Measurements from ENCODE around the gene BAIAP2L1. TPM values are rescaled to one million over a fixed set of nuclear protein-coding genes. Genes with fewer than 3 reads are reported as not detected.

BAIAP2L1 gene
- total and polyA plus RNA-seq, 7 experiments from 2014 or later = 0.32 to 2.0 (median 0.56) TPM

DNA sequence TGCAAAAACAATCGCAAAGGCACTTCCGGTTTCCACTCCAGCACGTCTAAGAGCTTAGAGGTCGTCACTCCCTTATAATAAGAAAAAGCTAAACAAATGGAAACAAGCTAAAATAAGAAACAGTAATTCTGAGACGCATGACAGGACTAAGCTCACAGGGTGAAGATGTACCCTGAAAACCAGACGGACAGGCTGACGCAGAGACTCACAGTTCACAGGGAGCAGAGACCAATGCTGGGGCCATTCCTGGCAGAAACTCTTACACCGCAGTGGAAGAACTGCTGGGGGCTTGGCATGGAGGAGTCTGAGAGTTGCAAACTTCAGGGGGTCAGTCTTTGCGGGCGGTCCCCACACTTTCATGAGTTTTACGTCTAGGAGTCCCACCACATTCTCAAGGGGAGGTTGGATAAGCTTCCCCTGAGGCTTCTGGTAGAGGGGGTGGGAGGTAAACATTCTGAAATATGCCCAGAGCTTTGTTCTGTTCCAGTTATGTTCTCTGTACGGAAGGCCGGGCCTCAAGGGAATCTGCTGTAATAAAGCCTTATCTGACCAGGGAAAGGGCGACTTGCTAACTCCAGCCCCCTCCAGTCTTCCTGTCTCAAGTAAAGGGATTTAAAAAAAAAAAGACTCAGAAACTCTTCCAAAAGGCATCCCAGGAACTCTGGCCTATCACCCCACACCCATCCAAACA, 71.6 kb downstream of the BAIAP2L1 start:
- no peaks in the 10 kb centered on the region for H3K9me3 ChIP-seq (ENCODE audit: control insufficient read depth in 2 of 3, low read length in 3 of 3)
- Mint-ChIP-seq H3K36me3 (peaks cover 0 to 4% (median 0%) of the 10 kb centered on the region in 5 donors), H3K4me1 (no peaks in the 10 kb centered on the region), H3K27me3 (no peaks in the 10 kb centered on the region), H3K9me3 (peaks cover 0 to 6% (median 2%) of the 10 kb centered on the region in 11 donors), H3K27ac (no peak overlapping the region), H3K4me3 (no peak overlapping the region)
- no peak overlapping the region for H3K27ac ChIP-seq (ENCODE audit: low read depth, low read length)
- DNase-seq (no peak), ATAC-seq (no peak)
- POLR2A ChIA-PET = no interaction called here
- H3K4me3 ChIP-seq (ENCODE audit: low read length) = no peak overlapping the region
- no peaks in the 10 kb centered on the region for H3K27me3 ChIP-seq (ENCODE audit: control insufficient read depth in 2 of 2, insufficient read depth in 2 of 2, low read length in 2 of 2)
- no peaks in the 10 kb centered on the region for H3K4me1 ChIP-seq (ENCODE audit: control insufficient read depth in 2 of 2, insufficient read depth in 2 of 2, low read length in 2 of 2)
- CTCF ChIA-PET = no interaction called here
- intact Hi-C loops (cut with micrococcal nuclease) = no loop called here
- no peaks in the 10 kb centered on the region for H3K36me3 ChIP-seq (ENCODE audit: control insufficient read depth in 2 of 3, insufficient read depth in 3 of 3, low read length in 3 of 3)

DNA sequence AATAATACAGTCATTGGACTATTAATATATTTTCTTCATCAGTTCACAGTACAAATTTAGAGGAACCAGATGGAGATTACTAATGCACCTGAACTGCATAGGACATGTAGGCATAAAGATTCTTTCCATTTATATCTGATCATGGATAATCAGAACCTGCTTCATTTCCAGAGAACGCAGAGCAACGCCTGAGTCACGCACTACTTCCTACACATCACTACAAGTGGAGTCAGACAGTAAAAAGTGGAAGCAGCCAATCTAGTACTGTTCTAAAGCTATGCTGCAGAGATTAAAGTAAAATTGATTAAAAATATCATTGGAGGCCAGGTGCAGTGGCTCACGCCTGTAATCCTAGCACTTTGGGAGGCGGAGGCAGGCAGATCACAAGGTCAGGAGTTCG, 76.1 kb downstream of the BAIAP2L1 start:
- no peaks in the 10 kb centered on the region for H3K36me3 ChIP-seq (ENCODE audit: control insufficient read depth in 2 of 3, insufficient read depth in 3 of 3, low read length in 3 of 3)
- H3K4me3 ChIP-seq (ENCODE audit: low read length) = no peak overlapping the region
- intact Hi-C loops (cut with micrococcal nuclease) = no loop called here
- POLR2A ChIA-PET = no interaction called here
- peaks cover 0 to 3% (median 0%) of the 10 kb centered on the region in 5 donors for H3K36me3 Mint-ChIP-seq
- H3K27me3 ChIP-seq (ENCODE audit: control insufficient read depth in 2 of 2, insufficient read depth in 2 of 2, low read length in 2 of 2) = no peaks in the 10 kb centered on the region
- H3K4me1 Mint-ChIP-seq = no peaks in the 10 kb centered on the region
- H3K9me3 ChIP-seq (ENCODE audit: control insufficient read depth in 2 of 3, low read length in 3 of 3) = no peaks in the 10 kb centered on the region
- no peak overlapping the region for H3K27ac Mint-ChIP-seq
- H3K27ac ChIP-seq (ENCODE audit: low read depth, low read length) = no peak overlapping the region
- ATAC-seq (no peak), DNase-seq (no peak)
- H3K27me3 Mint-ChIP-seq = peaks cover 0 to 14% (median 10%) of the 10 kb centered on the region in 5 donors
- CTCF ChIA-PET = no interaction called here
- H3K4me3 Mint-ChIP-seq = no peak overlapping the region
- H3K4me1 ChIP-seq (ENCODE audit: control insufficient read depth in 2 of 2, insufficient read depth in 2 of 2, low read length in 2 of 2) = no peaks in the 10 kb centered on the region
- H3K9me3 Mint-ChIP-seq = peaks cover 0 to under 1% (median 0%) of the 10 kb centered on the region in 11 donors

GRCh38 chr7:98323597-98324322, 77.1 kb downstream of the BAIAP2L1 start:
- H3K4me3 ChIP-seq (ENCODE audit: low read length) = no peak overlapping the region
- ATAC-seq = no peak
- no peak for DNase-seq
- Mint-ChIP-seq H3K27me3 (peaks cover 0 to 14% (median 10%) of the 10 kb centered on the region in 5 donors), H3K27ac (no peak overlapping the region), H3K36me3 (peaks cover 0 to 3% (median 0%) of the 10 kb centered on the region in 5 donors), H3K4me1 (no peaks in the 10 kb centered on the region), H3K9me3 (no peaks in the 10 kb centered on the region), H3K4me3 (peak overlapping the region in 2 of 10 donors; percentile 46 to 50)
- no peak overlapping the region for H3K27ac ChIP-seq (ENCODE audit: low read depth, low read length)
- ChIA-PET CTCF (no interaction called here), POLR2A (no interaction called here)
- H3K36me3 ChIP-seq (ENCODE audit: control insufficient read depth in 2 of 3, insufficient read depth in 3 of 3, low read length in 3 of 3) = no peaks in the 10 kb centered on the region
- no peaks in the 10 kb centered on the region for H3K27me3 ChIP-seq (ENCODE audit: control insufficient read depth in 2 of 2, insufficient read depth in 2 of 2, low read length in 2 of 2)
- intact Hi-C loops (cut with micrococcal nuclease) = no loop called here
- no peaks in the 10 kb centered on the region for H3K9me3 ChIP-seq (ENCODE audit: control insufficient read depth in 2 of 3, low read length in 3 of 3)
- H3K4me1 ChIP-seq (ENCODE audit: control insufficient read depth in 2 of 2, insufficient read depth in 2 of 2, low read length in 2 of 2) = no peaks in the 10 kb centered on the region

DNA sequence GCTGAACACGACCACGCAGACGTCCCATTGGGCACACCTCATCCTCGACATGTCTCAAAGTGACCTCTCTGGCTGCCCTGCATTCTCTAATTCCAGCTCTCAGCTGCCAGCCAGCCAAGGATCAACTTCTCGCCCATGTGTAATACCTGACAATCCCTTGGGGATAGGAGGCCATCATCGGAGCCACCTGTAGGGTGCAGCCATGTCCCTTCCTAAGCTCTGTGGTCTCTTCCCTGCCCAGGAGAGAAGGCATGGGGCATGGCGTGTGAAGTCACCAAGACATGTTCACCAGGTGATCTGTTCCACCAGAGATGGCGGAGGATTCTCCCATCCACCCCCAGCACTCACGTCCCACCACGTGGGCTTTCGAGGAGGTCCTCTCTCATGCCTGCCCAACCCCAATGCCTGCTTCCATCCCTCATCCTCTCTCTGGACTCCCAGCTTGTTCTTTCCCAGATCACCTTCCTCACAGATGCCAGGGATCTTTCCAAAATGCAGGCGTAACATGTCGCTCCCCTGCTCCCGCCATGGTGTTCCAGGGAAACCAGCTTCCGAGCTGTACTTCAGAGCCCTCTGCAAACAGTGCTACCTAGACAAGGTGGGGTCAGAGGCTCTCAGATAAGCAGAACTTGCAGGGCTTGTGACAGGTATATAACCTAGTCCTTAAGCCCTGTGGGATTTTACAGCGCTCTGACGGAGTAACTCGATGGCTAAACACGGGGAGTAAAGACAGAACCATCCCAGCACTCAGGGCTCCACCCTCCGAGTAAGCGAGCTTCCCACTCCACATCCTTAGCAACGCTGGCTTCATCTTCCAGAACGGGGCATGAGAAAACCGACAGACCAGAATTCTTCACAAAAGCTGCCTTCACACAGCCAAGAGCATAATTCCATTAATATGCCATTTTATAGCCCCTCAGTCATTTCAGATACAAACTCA, 78.3 kb downstream of the BAIAP2L1 start:
- no peak overlapping the region for H3K4me3 ChIP-seq (ENCODE audit: low read length)
- Mint-ChIP-seq H3K9me3 (peaks cover 0 to 2% (median 0%) of the 10 kb centered on the region in 11 donors), H3K27ac (peak overlapping the region in 1 of 9 donors; percentile 21), H3K36me3 (peaks cover 0 to 3% (median 0%) of the 10 kb centered on the region in 5 donors), H3K4me3 (no peak overlapping the region), H3K4me1 (peaks cover 0 to 3% (median 0%) of the 10 kb centered on the region in 7 donors), H3K27me3 (peaks cover 0 to 17% (median 10%) of the 10 kb centered on the region in 5 donors)
- intact Hi-C loops (cut with micrococcal nuclease) = no loop called here
- no peak overlapping the region for H3K27ac ChIP-seq (ENCODE audit: low read depth, low read length)
- POLR2A ChIA-PET = no interaction called here
- H3K36me3 ChIP-seq (ENCODE audit: control insufficient read depth in 2 of 3, insufficient read depth in 3 of 3, low read length in 3 of 3) = no peaks in the 10 kb centered on the region
- no peaks in the 10 kb centered on the region for H3K9me3 ChIP-seq (ENCODE audit: control insufficient read depth in 2 of 3, low read length in 3 of 3)
- CTCF ChIA-PET = no interaction called here
- H3K4me1 ChIP-seq (ENCODE audit: control insufficient read depth in 2 of 2, insufficient read depth in 2 of 2, low read length in 2 of 2) = no peaks in the 10 kb centered on the region
- no peak for ATAC-seq
- H3K27me3 ChIP-seq (ENCODE audit: control insufficient read depth in 2 of 2, insufficient read depth in 2 of 2, low read length in 2 of 2) = no peaks in the 10 kb centered on the region
- no peak for DNase-seq

- intact Hi-C loops (cut with micrococcal nuclease) = no loop called here
- Mint-ChIP-seq H3K27me3 (peaks cover 0 to 21% (median 10%) of the 10 kb centered on the region in 5 donors), H3K4me1 (peaks cover 0 to 5% (median 0%) of the 10 kb centered on the region in 7 donors), H3K27ac (no peak overlapping the region), H3K4me3 (no peak overlapping the region), H3K9me3 (peaks cover 0 to 6% (median 0%) of the 10 kb centered on the region in 11 donors), H3K36me3 (peaks cover 0 to 9% (median 5%) of the 10 kb centered on the region in 5 donors)
- Histone ChIP-seq H3K4me3 (ENCODE audit: low read length) (no peak overlapping the region), H3K4me1 (ENCODE audit: control insufficient read depth in 2 of 2, insufficient read depth in 2 of 2, low read length in 2 of 2) (no peaks in the 10 kb centered on the region), H3K27me3 (ENCODE audit: control insufficient read depth in 2 of 2, insufficient read depth in 2 of 2, low read length in 2 of 2) (no peaks in the 10 kb centered on the region), H3K36me3 (ENCODE audit: control insufficient read depth in 2 of 3, insufficient read depth in 3 of 3, low read length in 3 of 3) (no peaks in the 10 kb centered on the region), H3K9me3 (ENCODE audit: control insufficient read depth in 2 of 3, low read length in 3 of 3) (no peaks in the 10 kb centered on the region), H3K27ac (ENCODE audit: low read depth, low read length) (no peak overlapping the region)
- ATAC-seq (no peak), DNase-seq (no peak)
- ChIA-PET POLR2A (no interaction called here), CTCF (no interaction called here)
Observed at GRCh38 chr7:98321301-98321700, 79.6 kb downstream of the BAIAP2L1 start.

- no peaks in the 10 kb centered on the region for H3K27me3 ChIP-seq (ENCODE audit: control insufficient read depth in 2 of 2, insufficient read depth in 2 of 2, low read length in 2 of 2)
- H3K27ac ChIP-seq (ENCODE audit: low read depth, low read length) = no peak overlapping the region
- Mint-ChIP-seq H3K9me3 (peaks cover 0 to 10% (median 0%) of the 10 kb centered on the region in 11 donors), H3K27me3 (peaks cover 0 to 21% (median 10%) of the 10 kb centered on the region in 5 donors), H3K36me3 (peaks cover 0 to 14% (median 8%) of the 10 kb centered on the region in 5 donors), H3K4me1 (peaks cover 0 to 5% (median 0%) of the 10 kb centered on the region in 7 donors), H3K27ac (no peak overlapping the region), H3K4me3 (no peak overlapping the region)
- no peaks in the 10 kb centered on the region for H3K4me1 ChIP-seq (ENCODE audit: control insufficient read depth in 2 of 2, insufficient read depth in 2 of 2, low read length in 2 of 2)
- ChIA-PET CTCF (no interaction called here), POLR2A (no interaction called here)
- ATAC-seq (no peak), DNase-seq (no peak)
- no peaks in the 10 kb centered on the region for H3K9me3 ChIP-seq (ENCODE audit: control insufficient read depth in 2 of 3, low read length in 3 of 3)
- H3K36me3 ChIP-seq (ENCODE audit: control insufficient read depth in 2 of 3, insufficient read depth in 3 of 3, low read length in 3 of 3) = no peaks in the 10 kb centered on the region
- intact Hi-C loops (cut with micrococcal nuclease) = no loop called here
- H3K4me3 ChIP-seq (ENCODE audit: low read length) = no peak overlapping the region
Observed at GRCh38 chr7:98319176-98319575, 81.7 kb downstream of the BAIAP2L1 start.

Measured in naive thymus-derived CD4-positive, alpha-beta T cell (primary cell).